ENCODE results near the gene LHFPL5. TPM values are rescaled to one million over a fixed set of nuclear protein-coding genes. Genes with fewer than 3 reads are reported as not detected.

Gene LHFPL5
- polyA plus RNA-seq, 1 experiment = not detected

GRCh38 chr6:35824552-35825192 is 19.5 kb downstream of the LHFPL5 start:
- Histone ChIP-seq H3K9me3 (ENCODE audit: control insufficient read depth, insufficient read depth, low read length) (no peaks in the 10 kb centered on the region), H3K27me3 (ENCODE audit: control insufficient read depth, insufficient read depth, low read length) (peaks cover 2% of the 10 kb centered on the region), H3K27ac (ENCODE audit: low read depth, low read length) (no peak overlapping the region), H3K4me3 (ENCODE audit: low read depth, low read length) (no peak overlapping the region)
- CTCF ChIA-PET = no interaction called here
- TF ChIP-seq, protein P1, sequence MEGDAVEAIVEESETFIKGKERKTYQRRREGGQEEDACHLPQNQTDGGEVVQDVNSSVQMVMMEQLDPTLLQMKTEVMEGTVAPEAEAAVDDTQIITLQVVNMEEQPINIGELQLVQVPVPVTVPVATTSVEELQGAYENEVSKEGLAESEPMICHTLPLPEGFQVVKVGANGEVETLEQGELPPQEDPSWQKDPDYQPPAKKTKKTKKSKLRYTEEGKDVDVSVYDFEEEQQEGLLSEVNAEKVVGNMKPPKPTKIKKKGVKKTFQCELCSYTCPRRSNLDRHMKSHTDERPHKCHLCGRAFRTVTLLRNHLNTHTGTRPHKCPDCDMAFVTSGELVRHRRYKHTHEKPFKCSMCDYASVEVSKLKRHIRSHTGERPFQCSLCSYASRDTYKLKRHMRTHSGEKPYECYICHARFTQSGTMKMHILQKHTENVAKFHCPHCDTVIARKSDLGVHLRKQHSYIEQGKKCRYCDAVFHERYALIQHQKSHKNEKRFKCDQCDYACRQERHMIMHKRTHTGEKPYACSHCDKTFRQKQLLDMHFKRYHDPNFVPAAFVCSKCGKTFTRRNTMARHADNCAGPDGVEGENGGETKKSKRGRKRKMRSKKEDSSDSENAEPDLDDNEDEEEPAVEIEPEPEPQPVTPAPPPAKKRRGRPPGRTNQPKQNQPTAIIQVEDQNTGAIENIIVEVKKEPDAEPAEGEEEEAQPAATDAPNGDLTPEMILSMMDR (IDR thresholded peaks at IDR 0.05; ENCODE audit: low read depth, low read length) = no peak
- DNase-seq (ENCODE audit: low read depth, low spot score) = no peak
- POLR2A ChIA-PET = no interaction called here

- Histone ChIP-seq H3K9me3 (ENCODE audit: control insufficient read depth, insufficient read depth, low read length) (no peaks in the 10 kb centered on the region), H3K27ac (ENCODE audit: low read depth, low read length) (no peak overlapping the region), H3K4me3 (ENCODE audit: low read depth, low read length) (no peak overlapping the region), H3K27me3 (ENCODE audit: control insufficient read depth, insufficient read depth, low read length) (no peaks in the 10 kb centered on the region)
- TF ChIP-seq, protein P1 (IDR thresholded peaks at IDR 0.05; ENCODE audit: low read depth, low read length) = no peak
- CTCF ChIA-PET = no interaction called here
- POLR2A ChIA-PET = no interaction called here
- DNase-seq (ENCODE audit: low read depth, low spot score) = no peak
Measured at GRCh38 chr6:35829306-35829705, 24.2 kb downstream of the LHFPL5 start.

DNA sequence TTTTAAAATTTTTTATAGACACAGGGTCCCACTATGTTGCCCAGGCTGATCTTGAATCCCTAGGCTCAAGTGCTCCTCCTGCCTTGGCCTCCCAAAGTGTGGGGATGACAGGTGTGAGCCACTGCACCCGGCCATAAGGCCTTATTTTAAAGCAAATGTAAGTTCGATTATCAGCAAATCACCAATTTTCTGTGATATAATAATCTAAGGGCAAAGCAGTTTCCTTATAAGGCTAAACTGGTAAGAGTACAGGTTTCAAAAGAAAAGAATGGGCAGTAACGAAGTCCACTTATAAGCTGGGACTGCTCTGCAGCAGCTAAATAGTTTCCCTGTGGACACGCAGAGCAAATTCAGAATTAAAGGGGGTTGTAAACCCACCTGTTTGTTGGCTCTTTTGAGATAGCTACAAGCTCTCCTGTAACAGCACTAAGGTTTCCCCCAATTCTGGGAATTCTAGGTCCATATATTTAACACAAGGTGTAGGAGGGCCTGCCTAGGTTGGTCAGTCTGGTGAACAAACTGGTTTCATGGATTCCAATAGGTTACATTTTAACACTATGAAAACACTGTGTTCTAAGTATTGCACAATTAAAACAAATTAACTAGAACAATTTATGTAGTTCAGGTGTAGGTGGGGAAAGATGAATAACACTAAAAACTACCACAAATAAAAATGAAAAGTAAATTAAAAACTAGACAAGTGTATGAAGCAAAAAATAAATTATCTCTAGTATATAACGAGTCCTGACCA is 26.3 kb downstream of the LHFPL5 start:
- Histone ChIP-seq H3K27me3 (ENCODE audit: control insufficient read depth, insufficient read depth, low read length) (no peaks in the 10 kb centered on the region), H3K4me3 (ENCODE audit: low read depth, low read length) (no peak overlapping the region), H3K9me3 (ENCODE audit: control insufficient read depth, insufficient read depth, low read length) (no peaks in the 10 kb centered on the region), H3K27ac (ENCODE audit: low read depth, low read length) (no peak overlapping the region)
- no peak for DNase-seq (ENCODE audit: low read depth, low spot score)
- CTCF ChIA-PET = no interaction called here
- POLR2A ChIA-PET = no interaction called here
- TF ChIP-seq, protein P1 (IDR thresholded peaks at IDR 0.05; ENCODE audit: low read depth, low read length) = no peak

- DNase-seq (ENCODE audit: low read depth, low spot score) = no peak
- ChIA-PET POLR2A (no interaction called here), CTCF (no interaction called here)
Measured at GRCh38 chr6:35833536-35833935, 28.4 kb downstream of the LHFPL5 start.

DNA sequence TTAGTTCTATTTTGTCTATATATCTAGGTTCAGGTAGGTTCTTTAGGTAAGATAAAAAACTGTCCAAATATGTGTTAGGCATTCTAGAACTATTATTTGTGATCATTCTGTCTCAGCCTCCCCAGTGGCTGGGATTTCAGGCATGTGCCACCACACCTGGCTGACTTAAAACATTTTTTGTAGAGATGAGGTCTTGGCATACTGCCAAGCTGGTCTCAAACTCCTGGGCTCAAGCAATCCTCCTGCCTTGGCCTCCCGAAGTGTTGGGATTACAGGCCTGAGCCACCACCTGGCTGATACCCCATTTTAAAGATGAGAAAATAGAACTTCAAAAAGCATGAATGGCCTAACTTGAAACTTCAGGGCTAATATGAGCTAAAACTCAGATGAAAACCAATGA is 33.9 kb downstream of the LHFPL5 start:
- Histone ChIP-seq H3K27ac (ENCODE audit: low read depth, low read length) (no peak overlapping the region), H3K4me3 (ENCODE audit: low read depth, low read length) (no peak overlapping the region), H3K27me3 (ENCODE audit: control insufficient read depth, insufficient read depth, low read length) (no peaks in the 10 kb centered on the region), H3K9me3 (ENCODE audit: control insufficient read depth, insufficient read depth, low read length) (no peaks in the 10 kb centered on the region)
- TF ChIP-seq, protein P1 (IDR thresholded peaks at IDR 0.05; ENCODE audit: low read depth, low read length) = no peak
- ChIA-PET CTCF (interaction anchor here (1.5 kb wide), 1 partner anchor 256 kb away, joined by 6 read pairs; no protein-coding TSS in a partner anchor), POLR2A (no interaction called here)
- DNase-seq (ENCODE audit: low read depth, low spot score) = no peak

More at GRCh38 chr6:35833536-35833935, 28.4 kb downstream of the LHFPL5 start:
- Histone ChIP-seq H3K4me3 (ENCODE audit: low read depth, low read length) (no peak overlapping the region), H3K9me3 (ENCODE audit: control insufficient read depth, insufficient read depth, low read length) (no peaks in the 10 kb centered on the region), H3K27me3 (ENCODE audit: control insufficient read depth, insufficient read depth, low read length) (no peaks in the 10 kb centered on the region), H3K27ac (ENCODE audit: low read depth, low read length) (no peak overlapping the region)
- TF ChIP-seq, protein P1 (IDR thresholded peaks at IDR 0.05; ENCODE audit: low read depth, low read length) = no peak
